MCF 10A (cell line): ENCODE results near the gene FAM200B. TPM values are rescaled to one million over a fixed set of nuclear protein-coding genes. Genes with fewer than 3 reads are reported as not detected.

Experiments used
- BruUV-seq: library from RNA; stranded (reverse); fragments of 400-500 nt; replicated peaks from 2 replicates; lab custom pipeline; 2021; lab: Mats Ljungman, UMichigan
- CTCF ChIA-PET: fragments of 300-600 bp; sonication (Branson Sonifier 250); formaldehyde crosslinking; extraction: SDS; loops from one replicate; lab custom pipeline; 2021; ENCODE audit warnings: antibody characterized with exemption, inconsistent platforms; lab: Yijun Ruan, JAX
- POLR2A ChIA-PET: fragments of 300-600, 350-650 bp; sonication (Branson Sonifier 250); formaldehyde crosslinking; extraction: SDS; loops from one replicate; lab custom pipeline; 2020; ENCODE audit warnings: antibody characterized with exemption, inconsistent platforms; lab: Yijun Ruan, JAX
- DNase-seq: peaks from one replicate; pipeline ENCODE4 v3.0.0-alpha.2; 2018; ENCODE audit not compliant: unreplicated experiment
- H3K27ac Mint-ChIP-seq: one replicate; pipeline ENCODE4 v1.8.0; 2022; ENCODE audit warnings: mild to moderate bottlenecking, low read depth, mixed read lengths; ENCODE audit not compliant: unreplicated experiment
- H3K27me3 Mint-ChIP-seq: one replicate; pipeline ENCODE4 v1.8.0; 2022; ENCODE audit warnings: mixed read lengths; ENCODE audit not compliant: insufficient read depth, unreplicated experiment
- H3K36me3 Mint-ChIP-seq: one replicate; pipeline ENCODE4 v1.8.0; 2022; ENCODE audit warnings: mild to moderate bottlenecking, moderate library complexity, mixed read lengths; ENCODE audit not compliant: insufficient read depth, unreplicated experiment
- H3K4me1 Mint-ChIP-seq: one replicate; pipeline ENCODE4 v1.8.0; 2022; ENCODE audit warnings: mixed read lengths; ENCODE audit not compliant: insufficient read depth, unreplicated experiment
- H3K4me3 Mint-ChIP-seq: one replicate; pipeline ENCODE4 v1.8.0; 2022; ENCODE audit warnings: mild to moderate bottlenecking, moderate library complexity, mixed read lengths; ENCODE audit not compliant: unreplicated experiment
- H3K9me3 Mint-ChIP-seq: one replicate; pipeline ENCODE4 v1.8.0; 2022; ENCODE audit warnings: mixed read lengths; ENCODE audit not compliant: unreplicated experiment
- CTCF ChIP-seq: fragments of 200-600 bp; IDR thresholded peaks from one replicate; pipeline ENCODE4 v1.8.0; 2022; ENCODE audit warnings: antibody characterized with exemption, mild to moderate bottlenecking; ENCODE audit not compliant: unreplicated experiment
- intact Hi-C: fragments of 100-400 bp; cut with micrococcal nuclease; formaldehyde crosslinking; loops from 2 replicates; pipeline ENCODE4 v1.14.1; 2022
- total RNA-seq: library from RNA; stranded (reverse); gene quantifications from 2 replicates; pipeline ENCODE4 v1.2.3, GENCODE V29; 2022

The FAM200B gene
- total RNA-seq, 1 experiment from 2014 or later, result 46.5 TPM

- Mint-ChIP-seq H3K9me3 (no peaks in the 10 kb centered on the region), H3K36me3 (peaks cover 31% of the 10 kb centered on the region), H3K27me3 (no peaks in the 10 kb centered on the region), H3K4me3 (no peak overlapping the region), H3K4me1 (peaks cover 30% of the 10 kb centered on the region), H3K27ac (peak overlapping the region; percentile 87)
- ChIA-PET CTCF (interaction anchor here (0.5 to 0.7 kb wide), 4 partner anchors 10 to 554 kb away, joined by 3 to 4 read pairs (median 4); partner anchors contain the start of gene FBXL5), POLR2A (interaction anchor here (0.6 to 9.5 kb wide), 6 partner anchors 9 to 663 kb away, joined by 3 to 184 read pairs (median 4); partner anchors contain the start of genes FAM200B and FBXL5)
- no peak for TF ChIP-seq CTCF
- peak; percentile 96 for DNase-seq
- no TSS peak for BruUV-seq
- intact Hi-C loops, result no loop called here
These were observed 15.8 kb upstream of the FAM200B start for GRCh38 chr4:15665753-15666365.

GRCh38 chr4:15667006-15667405 lies 14.6 kb upstream of the FAM200B start:
- Mint-ChIP-seq H3K9me3 (no peaks in the 10 kb centered on the region), H3K36me3 (peaks cover 31% of the 10 kb centered on the region), H3K4me1 (peaks cover 37% of the 10 kb centered on the region), H3K4me3 (no peak overlapping the region), H3K27ac (peak overlapping the region; percentile 87), H3K27me3 (no peaks in the 10 kb centered on the region)
- ChIA-PET CTCF (interaction anchor here (0.6 to 1.6 kb wide), 3 partner anchors 9 to 431 kb away, joined by 3 to 5 read pairs (median 4); no protein-coding TSS in a partner anchor), POLR2A (interaction anchor here (1.1 to 9.5 kb wide), 3 partner anchors 12 to 15 kb away, joined by 3 to 184 read pairs (median 46); partner anchors contain the start of genes FAM200B and FBXL5)
- no peak for TF ChIP-seq CTCF
- no peak for DNase-seq
- intact Hi-C loops, result no loop called here
- no TSS peak for BruUV-seq

GRCh38 chr4:15668566-15669435 lies 12.8 kb upstream of the FAM200B start:
- intact Hi-C loops, result no loop called here
- Mint-ChIP-seq H3K27me3 (no peaks in the 10 kb centered on the region), H3K9me3 (no peaks in the 10 kb centered on the region), H3K4me1 (peaks cover 42% of the 10 kb centered on the region), H3K4me3 (no peak overlapping the region), H3K36me3 (peaks cover 28% of the 10 kb centered on the region), H3K27ac (no peak overlapping the region)
- no TSS peak for BruUV-seq
- ChIA-PET POLR2A (interaction anchor here (0.8 to 1.2 kb wide), 6 partner anchors 10 to 16 kb away, joined by 3 to 14 read pairs (median 3); partner anchors contain the start of genes FAM200B and FBXL5), CTCF (interaction anchor here (1.2 kb wide), 1 partner anchor 10 kb away, joined by 4 read pairs; no protein-coding TSS in a partner anchor)
- no peak for TF ChIP-seq CTCF
- DNase-seq, result no peak
